SK-N-SH (cell line): ENCODE data around the gene METTL3. TPM values are rescaled to one million over a fixed set of nuclear protein-coding genes. Genes with fewer than 3 reads are reported as not detected.
"Not testable (repeated sequence)": the region's sequence is repeated elsewhere in the genome, so short reads cannot be mapped to it uniquely, and the experiment has no call there.

Source experiments
- CTCF ChIA-PET: fragments of 300-600, 350-600 bp; formaldehyde crosslinking; extraction: SDS; loops from one replicate; lab custom pipeline; 2021; lab: Yijun Ruan, JAX
- POLR2A ChIA-PET: fragments of 350-600 bp; sonication (Branson Sonifier 250); formaldehyde crosslinking; extraction: SDS; loops from one replicate; lab custom pipeline; 2020; ENCODE audit warnings: antibody characterized with exemption, inconsistent platforms; lab: Yijun Ruan, JAX
- DNase-seq: peaks from one replicate; pipeline ENCODE4 v3.0.0; 2012
- H2AFZ ChIP-seq: fragments of 200-600 bp; sonication (generic); 2 replicates; pipeline ENCODE4 v1.8.1; 2016; ENCODE audit warnings: antibody characterized with exemption, mild to moderate bottlenecking, low read depth
- H3F3A ChIP-seq: fragments of 200-600 bp; sonication (generic); replicated peaks from 2 replicates; pipeline ENCODE3; 2016; ENCODE audit warnings: antibody characterized with exemption, mild to moderate bottlenecking; ENCODE audit not compliant: insufficient read depth
- H3K27ac ChIP-seq, 2 experiments: fragments of 200-500 bp in 1 of 2; fragments of 200-600 bp in 1 of 2; sonication (Bioruptor generic) in 1 of 2; sonication (generic), shearing (Covaris generic) in 1 of 2; 2 replicates each; pipeline versions ENCODE4 v1.5.1 to v1.6.1; 2014 to 2016; ENCODE audit warnings: low read depth in 2 of 2, inconsistent platforms in 1 of 2, low read length in 1 of 2, mild to moderate bottlenecking in 1 of 2, mixed read lengths in 1 of 2
- H3K27me3 ChIP-seq: fragments of 200-600 bp; sonication (generic), shearing (Covaris generic); 2 replicates; pipeline ENCODE4 v1.6.1; 2016; ENCODE audit warnings: mixed run types; ENCODE audit not compliant: insufficient read depth
- H3K36me3 ChIP-seq, 2 experiments: fragments of 200-500 bp in 1 of 2; fragments of 200-600 bp in 1 of 2; sonication (Bioruptor generic) in 1 of 2; sonication (generic) in 1 of 2; replicated peaks in 1 of 2; 2 replicates each; pipeline versions ENCODE3 to v1.5.1; 2014 to 2016; ENCODE audit warnings: low read length in 1 of 2, mild to moderate bottlenecking in 1 of 2; ENCODE audit not compliant: insufficient read depth in 2 of 2, control insufficient read depth in 1 of 2
- H3K4me1 ChIP-seq, 2 experiments: fragments of 200-500 bp in 1 of 2; fragments of 200-600 bp in 1 of 2; sonication (Bioruptor generic) in 1 of 2; sonication (generic), shearing (Covaris generic) in 1 of 2; 2 replicates each; pipeline versions ENCODE4 v1.5.1 to v1.6.1; 2014 to 2016; ENCODE audit warnings: low read depth in 1 of 2, low read length in 1 of 2, mixed run types in 1 of 2; ENCODE audit not compliant: insufficient read depth in 2 of 2, control insufficient read depth in 1 of 2
- H3K4me2 ChIP-seq: fragments of 200-600 bp; sonication (generic), shearing (Covaris generic); 2 replicates; pipeline ENCODE4 v1.6.1; 2017; ENCODE audit warnings: mixed run types
- H3K4me3 ChIP-seq, 2 experiments: fragments of 200-500 bp in 1 of 2; fragments of 200-600 bp in 1 of 2; sonication (Bioruptor generic) in 1 of 2; sonication (generic), shearing (Covaris generic) in 1 of 2; 2 replicates each; pipeline versions ENCODE4 v1.5.1 to v1.8.1; 2014 to 2016; ENCODE audit warnings: low read depth in 2 of 2, inconsistent platforms in 1 of 2, low read length in 1 of 2, mild to moderate bottlenecking in 1 of 2, mixed read lengths in 1 of 2, moderate library complexity in 1 of 2
- H3K79me2 ChIP-seq: fragments of 200-600 bp; sonication (generic); 2 replicates; pipeline ENCODE4 v1.8.1; 2017; ENCODE audit warnings: mild to moderate bottlenecking; ENCODE audit not compliant: insufficient read depth
- H3K9ac ChIP-seq: fragments of 200-600 bp; sonication (generic); 2 replicates; pipeline ENCODE4 v1.6.1; 2017; ENCODE audit warnings: mixed run types
- H3K9me2 ChIP-seq: fragments of 200-600 bp; sonication (generic); 2 replicates; pipeline ENCODE4 v1.6.1; 2017; ENCODE audit warnings: mixed run types
- H3K9me3 ChIP-seq: fragments of 200-600 bp; sonication (generic); 2 replicates; pipeline ENCODE4 v1.6.1; 2017; ENCODE audit warnings: mixed run types, mild to moderate bottlenecking, moderate library complexity
- H4K20me1 ChIP-seq: fragments of 200-600 bp; sonication (generic); 2 replicates; pipeline ENCODE4 v1.6.1; 2017; ENCODE audit warnings: mild to moderate bottlenecking, mixed run types; ENCODE audit not compliant: insufficient read depth
- EZH2phosphoT487 ChIP-seq: fragments of 200-600 bp; sonication (generic); IDR thresholded peaks from 2 replicates; pipeline ENCODE4 v1.6.1; 2017; ENCODE audit warnings: low read depth, mixed run types, mild to moderate bottlenecking, antibody characterized with exemption, moderate library complexity, borderline replicate concordance
- FOXJ3 ChIP-seq: sonication (generic); formaldehyde crosslinking; IDR thresholded peaks from 2 replicates; pipeline ENCODE4 v1.5.1; 2020; ENCODE audit warnings: mild to moderate bottlenecking, missing genetic modification reagents
- NFIC ChIP-seq: IDR thresholded peaks from 2 replicates; pipeline ENCODE4 v1.4.0; 2012; ENCODE audit warnings: borderline replicate concordance
- RXRA ChIP-seq: IDR thresholded peaks from 2 replicates; pipeline ENCODE4 v1.4.0; 2012; ENCODE audit warnings: low read depth, mild to moderate bottlenecking, borderline replicate concordance
- WGBS: methylation state at CpG from one replicate; pipeline ENCODE4 v1.1.6; 2017; ENCODE audit warnings: low lambda C conversion rate; 5-methylcytosine and 5-hydroxymethylcytosine counted together
- polyA plus RNA-seq, 3 experiments: library from polyadenylated mRNA; depleted of rRNA; stranded (reverse); fragments of >200 nt; gene quantifications; 2 replicates each; pipeline ENCODE4 v1.2.3, GENCODE V29; 2012
- TF ChIP-seq, protein P1 (sequence below): IDR thresholded peaks from 2 replicates; pipeline ENCODE4 v1.4.0; 2012; ENCODE audit warnings: low read depth, borderline replicate concordance
- TF ChIP-seq, protein P2 (sequence below): fragments of 200-600 bp; sonication (generic); IDR thresholded peaks from 2 replicates; pipeline ENCODE4 v1.6.1; 2017; ENCODE audit warnings: antibody characterized with exemption, mild to moderate bottlenecking, moderate library complexity

Gene METTL3
- polyA plus RNA-seq, 1 of the 3 experiments (the other 2 are of a cell fraction) = 118 TPM

DNA sequence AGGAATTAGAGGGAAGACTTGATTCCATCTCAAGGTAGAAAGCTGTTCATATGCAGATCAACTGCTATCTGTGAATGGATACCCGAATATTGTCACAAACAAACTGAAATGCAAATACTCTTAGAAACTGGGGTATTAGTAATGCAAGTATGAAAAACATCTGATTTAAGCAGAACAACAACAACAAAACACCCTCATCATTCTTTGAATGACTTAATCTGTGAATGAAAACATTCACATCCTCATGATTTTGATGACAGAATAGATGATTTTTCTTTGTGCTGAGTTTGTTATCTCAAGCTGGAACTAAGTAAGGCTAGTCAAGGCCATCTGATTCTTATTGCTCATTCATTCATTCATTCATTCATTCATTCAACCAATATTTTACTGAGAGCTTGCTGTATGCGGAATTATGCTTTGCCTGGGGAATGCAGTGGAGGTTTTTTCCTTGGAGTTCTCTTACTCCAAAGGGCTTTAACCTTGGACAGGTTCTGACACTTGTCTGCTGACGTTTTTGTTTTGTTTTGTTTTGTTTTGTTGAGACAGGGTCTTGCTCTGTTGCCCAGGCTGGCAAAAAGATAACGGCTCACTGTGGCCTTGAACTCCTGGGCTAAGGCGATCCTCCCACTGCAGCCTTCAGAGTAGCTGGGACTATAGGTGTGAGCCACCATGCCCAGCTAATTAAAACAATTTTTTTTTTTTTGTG lies 45.4 kb upstream of the METTL3 start (continued):
- TF ChIP-seq, protein P1, sequence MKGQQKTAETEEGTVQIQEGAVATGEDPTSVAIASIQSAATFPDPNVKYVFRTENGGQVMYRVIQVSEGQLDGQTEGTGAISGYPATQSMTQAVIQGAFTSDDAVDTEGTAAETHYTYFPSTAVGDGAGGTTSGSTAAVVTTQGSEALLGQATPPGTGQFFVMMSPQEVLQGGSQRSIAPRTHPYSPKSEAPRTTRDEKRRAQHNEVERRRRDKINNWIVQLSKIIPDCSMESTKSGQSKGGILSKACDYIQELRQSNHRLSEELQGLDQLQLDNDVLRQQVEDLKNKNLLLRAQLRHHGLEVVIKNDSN = no peak
- TF ChIP-seq RXRA = no peak

DNA sequence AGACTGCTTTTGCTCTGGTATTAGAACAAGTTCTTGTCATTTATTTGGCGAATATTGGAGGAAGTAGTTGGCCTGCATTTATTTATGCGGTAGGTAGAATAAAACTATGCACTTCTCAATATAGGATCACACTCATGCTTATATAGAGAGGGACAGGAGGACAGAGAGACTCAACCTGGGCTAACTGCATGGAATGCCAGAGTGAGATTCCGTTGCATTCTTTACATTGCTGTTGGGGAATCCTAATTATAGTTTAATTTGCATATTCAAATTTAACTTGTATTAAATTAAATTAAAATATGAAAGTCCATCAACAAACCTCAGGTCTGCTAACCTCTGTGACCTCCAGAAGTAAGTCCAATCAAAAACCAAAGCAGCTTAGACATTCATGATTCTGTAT lies 42.1 kb upstream of the METTL3 start:
- no peaks in the 10 kb centered on the region for H3K27me3 ChIP-seq
- no peaks in the 10 kb centered on the region for H3F3A ChIP-seq
- H3K27ac ChIP-seq = no peak overlapping the region
- H3K9ac ChIP-seq = no peak overlapping the region
- H3K9me2 ChIP-seq = no peaks in the 10 kb centered on the region
- POLR2A ChIA-PET = no interaction called here
- CTCF ChIA-PET = interaction anchor here (1.1 kb wide), 1 partner anchor 76 kb away, joined by 3 read pairs; the partner anchor contains the start of genes RAB2B and TOX4
- H3K79me2 ChIP-seq = no peaks in the 10 kb centered on the region
- no peak overlapping the region for H3K4me3 ChIP-seq
- no peaks in the 10 kb centered on the region for H3K36me3 ChIP-seq
- no peaks in the 10 kb centered on the region for H4K20me1 ChIP-seq
- no peak overlapping the region for H2AFZ ChIP-seq
- no peaks in the 10 kb centered on the region for H3K9me3 ChIP-seq
- TF ChIP-seq FOXJ3 (CRISPR knock-in tag) = no peak
- no peak for TF ChIP-seq EZH2phosphoT487
- TF ChIP-seq, protein P2, sequence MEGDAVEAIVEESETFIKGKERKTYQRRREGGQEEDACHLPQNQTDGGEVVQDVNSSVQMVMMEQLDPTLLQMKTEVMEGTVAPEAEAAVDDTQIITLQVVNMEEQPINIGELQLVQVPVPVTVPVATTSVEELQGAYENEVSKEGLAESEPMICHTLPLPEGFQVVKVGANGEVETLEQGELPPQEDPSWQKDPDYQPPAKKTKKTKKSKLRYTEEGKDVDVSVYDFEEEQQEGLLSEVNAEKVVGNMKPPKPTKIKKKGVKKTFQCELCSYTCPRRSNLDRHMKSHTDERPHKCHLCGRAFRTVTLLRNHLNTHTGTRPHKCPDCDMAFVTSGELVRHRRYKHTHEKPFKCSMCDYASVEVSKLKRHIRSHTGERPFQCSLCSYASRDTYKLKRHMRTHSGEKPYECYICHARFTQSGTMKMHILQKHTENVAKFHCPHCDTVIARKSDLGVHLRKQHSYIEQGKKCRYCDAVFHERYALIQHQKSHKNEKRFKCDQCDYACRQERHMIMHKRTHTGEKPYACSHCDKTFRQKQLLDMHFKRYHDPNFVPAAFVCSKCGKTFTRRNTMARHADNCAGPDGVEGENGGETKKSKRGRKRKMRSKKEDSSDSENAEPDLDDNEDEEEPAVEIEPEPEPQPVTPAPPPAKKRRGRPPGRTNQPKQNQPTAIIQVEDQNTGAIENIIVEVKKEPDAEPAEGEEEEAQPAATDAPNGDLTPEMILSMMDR = no peak
- no peak for TF ChIP-seq NFIC
- no peaks in the 10 kb centered on the region; a peak in 1 of 4 replicates for H3K4me1 ChIP-seq
- DNase-seq = no peak
- H3K4me2 ChIP-seq = no peak overlapping the region
- WGBS = 42% methylated on average over 3 of the region's 3 CpGs

DNA sequence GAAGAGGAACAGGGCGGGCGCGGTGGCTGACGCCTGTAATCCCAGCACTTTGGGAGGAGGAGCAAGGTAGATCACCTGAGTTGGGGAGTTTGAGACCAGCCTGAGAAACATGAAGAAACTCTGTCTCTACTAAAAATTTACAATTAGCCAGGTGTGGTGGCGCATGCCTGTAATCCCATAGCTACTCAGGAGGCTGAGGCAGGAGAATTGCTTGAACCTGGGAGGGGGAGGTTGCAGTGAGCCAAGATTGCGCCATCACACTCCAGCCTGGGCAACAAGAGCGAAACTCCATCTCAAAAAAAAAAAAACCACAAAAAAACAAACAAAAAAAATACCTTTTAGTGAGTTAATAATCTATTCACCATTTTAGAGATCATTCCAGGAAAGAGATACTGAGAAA lies 33.4 kb upstream of the METTL3 start:
- H3K4me3 ChIP-seq, H3K4me1 ChIP-seq, H3K9me2 ChIP-seq, H3K4me2 ChIP-seq, H4K20me1 ChIP-seq, H3K9me3 ChIP-seq, POLR2A ChIA-PET, H3F3A ChIP-seq, H3K79me2 ChIP-seq, H2AFZ ChIP-seq, H3K36me3 ChIP-seq, H3K27ac ChIP-seq, H3K27me3 ChIP-seq, H3K9ac ChIP-seq, DNase-seq: not testable (repeated sequence)
- 93% methylated on average over 7 of the region's 7 CpGs for WGBS
- CTCF ChIA-PET = interaction anchor here (0.7 kb wide), 1 partner anchor 1383 kb away, joined by 3 read pairs; no protein-coding TSS in a partner anchor
